Stimulated activated CD4-positive, alpha-beta T cell treated with anti-CD3 and anti-CD28 coated beads, Interleukin-4, amount 100 ng/mL, for 4 hours (primary cell): ENCODE measurements around the gene LTO1.
"Not testable (repeated sequence)": the region's sequence is repeated elsewhere in the genome, so short reads cannot be mapped to it uniquely, and the experiment has no call there.

ENCODE experiments used
- DNase-seq, 2 experiments: peaks; one replicate each; pipeline ENCODE4 v3.0.0-alpha.2; 2020

Gene LTO1

GRCh38 chr11:69630017-69630416 is 45.1 kb downstream of the LTO1 start:
- DNase-seq, result no peak

DNA sequence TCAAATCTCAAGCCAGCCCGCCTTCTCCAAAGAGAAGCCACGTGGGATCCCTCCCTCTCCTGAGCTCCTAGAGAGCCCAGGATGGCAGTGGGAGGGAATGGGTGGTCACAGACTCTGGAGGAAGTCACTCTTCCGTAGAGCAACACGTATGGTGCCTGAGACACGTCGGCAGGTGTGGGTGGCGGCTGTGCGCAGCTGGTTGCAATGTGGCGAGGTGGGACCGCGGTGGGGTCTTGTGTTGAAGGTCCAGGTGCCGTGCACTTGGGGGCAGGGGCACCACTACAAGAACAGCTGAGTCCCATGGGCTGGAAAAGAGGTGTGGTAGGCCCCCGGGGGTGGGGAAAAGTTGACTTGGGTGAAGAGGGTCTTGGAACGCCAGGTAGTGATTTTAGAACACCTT is 47.6 kb downstream of the LTO1 start:
- DNase-seq, result no peak

- DNase-seq, result no peak
Observed at GRCh38 chr11:69625476-69625875, 49.7 kb downstream of the LTO1 start.

DNA sequence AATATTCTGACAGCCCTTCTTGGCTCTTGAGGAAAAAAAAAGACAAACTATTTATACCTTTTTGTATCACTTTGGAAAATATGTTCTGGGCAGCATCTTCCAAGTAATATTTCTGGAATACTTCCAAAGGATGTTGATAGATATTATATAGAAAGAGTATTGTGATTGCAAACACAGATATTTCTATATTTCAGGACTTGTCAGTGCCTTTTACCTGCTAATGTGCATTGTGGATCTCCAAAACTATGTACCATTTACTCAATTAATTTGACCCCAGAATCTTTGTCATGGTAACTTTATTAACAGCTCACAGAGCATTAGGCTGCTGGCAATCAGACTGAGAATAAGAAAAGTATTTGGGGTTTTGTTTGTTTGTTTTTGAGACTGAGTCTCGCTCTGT is 50.9 kb downstream of the LTO1 start:
- no peak for DNase-seq

- not testable (repeated sequence) for DNase-seq
Observed at GRCh38 chr11:69622097-69622681, 53.0 kb downstream of the LTO1 start.

- no peak for DNase-seq
Observed at GRCh38 chr11:69620683-69621290, 54.4 kb downstream of the LTO1 start.

DNA sequence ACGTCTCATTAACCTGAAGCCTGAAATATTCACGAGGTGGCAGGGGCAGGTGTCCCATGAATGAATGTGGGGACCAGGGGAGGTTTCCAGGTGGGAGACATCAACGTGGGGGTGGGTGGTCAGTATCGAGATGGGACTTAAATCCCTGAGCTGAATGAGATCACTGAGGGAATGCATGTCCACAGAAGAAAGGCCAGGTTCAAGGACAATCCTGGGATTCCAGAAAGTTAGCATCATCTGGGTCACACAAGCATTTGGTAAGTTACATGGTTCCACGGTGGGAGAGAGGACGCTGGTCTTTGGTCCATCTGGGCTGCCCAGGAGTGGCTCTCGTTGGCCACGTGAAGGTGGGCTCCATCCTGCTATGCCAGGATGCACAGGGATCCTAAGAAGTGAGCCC is 56.9 kb downstream of the LTO1 start:
- DNase-seq, result no peak

- no peak for DNase-seq
Observed at GRCh38 chr11:69617682-69618081, 57.5 kb downstream of the LTO1 start.

GRCh38 chr11:69617220-69617619 is 57.9 kb downstream of the LTO1 start:
- DNase-seq, result no peak
